GM12878 (cell line): ENCODE results near the gene PIEZO2. TPM values are rescaled to one million over a fixed set of nuclear protein-coding genes. Genes with fewer than 3 reads are reported as not detected.

ENCODE experiments used
- ASH2L ChIP-seq: fragments of 300-600, 200-600 bp; sonication (generic); IDR thresholded peaks from 2 replicates; pipeline ENCODE4 v1.6.1; 2017; ENCODE audit warnings: low read depth, mild to moderate bottlenecking, borderline replicate concordance
- ATF7 ChIP-seq: fragments of 450-650 bp; IDR thresholded peaks from 2 replicates; pipeline ENCODE4 v1.6.1; 2016; ENCODE audit warnings: low read depth, mild to moderate bottlenecking
- CBX5 ChIP-seq: sonication (generic); IDR thresholded peaks from 2 replicates; pipeline ENCODE4 v1.6.1; 2016; ENCODE audit warnings: low read depth, moderate library complexity, mild to moderate bottlenecking, inconsistent platforms
- CREB1 ChIP-seq: IDR thresholded peaks from 2 replicates; pipeline ENCODE4 v1.6.1; 2012; ENCODE audit warnings: low read depth, mild to moderate bottlenecking, inconsistent platforms
- ESRRA ChIP-seq: IDR thresholded peaks from 2 replicates; pipeline ENCODE4 v1.6.1; 2012; ENCODE audit warnings: mild to moderate bottlenecking, low read length, improper control_type of control experiment
- HDAC2 ChIP-seq: fragments of 200-600 bp; sonication (generic); IDR thresholded peaks from 2 replicates; pipeline ENCODE4 v1.6.1; 2017
- IKZF1 ChIP-seq: fragments of 450-650 bp; conservative IDR thresholded peaks from 2 replicates; pipeline ENCODE4 v1.6.1; 2017; ENCODE audit warnings: antibody characterized with exemption, mild to moderate bottlenecking
- IRF4 ChIP-seq: IDR thresholded peaks from 2 replicates; pipeline ENCODE4 v1.6.1; 2011; ENCODE audit warnings: low read depth, low read length
- KDM1A ChIP-seq: fragments of 200-600 bp; sonication (generic); IDR thresholded peaks from 2 replicates; pipeline ENCODE4 v1.6.1; 2016; ENCODE audit warnings: borderline replicate concordance
- MYC ChIP-seq: IDR thresholded peaks from 2 replicates; pipeline ENCODE4 v1.6.1; 2011; ENCODE audit warnings: mild to moderate bottlenecking, low read length, moderate library complexity, inconsistent platforms; ENCODE audit not compliant: insufficient read depth, insufficient replicate concordance, insufficient read length, severe bottlenecking
- NFXL1 ChIP-seq: fragments of 450-650 bp; IDR thresholded peaks from 2 replicates; pipeline ENCODE4 v1.6.1; 2017; ENCODE audit warnings: antibody characterized with exemption, mild to moderate bottlenecking, borderline replicate concordance
- NFYB ChIP-seq: IDR thresholded peaks from 2 replicates; pipeline ENCODE4 v1.6.1; 2011; ENCODE audit warnings: low read depth, mild to moderate bottlenecking, low read length, improper control_type of control experiment, moderate library complexity; ENCODE audit not compliant: insufficient read depth
- RAD51 ChIP-seq: fragments of 450-650 bp; IDR thresholded peaks from 2 replicates; pipeline ENCODE4 v1.6.1; 2016; ENCODE audit warnings: moderate library complexity, mild to moderate bottlenecking, inconsistent platforms
- RELA ChIP-seq: fragments of 450-650 bp; IDR thresholded peaks from 2 replicates; pipeline ENCODE4 v1.8.0; 2014; ENCODE audit warnings: borderline replicate concordance; ENCODE audit not compliant: partially characterized antibody
- SMARCA5 ChIP-seq: fragments of 450-650 bp; IDR thresholded peaks from 2 replicates; pipeline ENCODE4 v1.6.1; 2017; ENCODE audit warnings: mild to moderate bottlenecking
- SPI1 ChIP-seq: IDR thresholded peaks from 2 replicates; pipeline ENCODE4 v1.6.1; 2011; ENCODE audit warnings: low read depth, mild to moderate bottlenecking, low read length, moderate library complexity, borderline replicate concordance; ENCODE audit not compliant: insufficient read depth
- TAF1 ChIP-seq: IDR thresholded peaks from 2 replicates; pipeline ENCODE4 v1.6.1; 2011; ENCODE audit warnings: mild to moderate bottlenecking, low read depth, low read length, borderline replicate concordance
- TARDBP ChIP-seq: IDR thresholded peaks from 2 replicates; pipeline ENCODE4 v1.6.1; 2016; ENCODE audit warnings: borderline replicate concordance
- TCF12 ChIP-seq: IDR thresholded peaks from 2 replicates; pipeline ENCODE4 v1.6.1; 2011; ENCODE audit warnings: low read depth, mild to moderate bottlenecking, low read length
- TCF3 ChIP-seq: IDR thresholded peaks from 2 replicates; pipeline ENCODE4 v1.6.1; 2012; ENCODE audit warnings: low read depth, mild to moderate bottlenecking, low read length, borderline replicate concordance; ENCODE audit not compliant: insufficient read depth
- TCF7 ChIP-seq: IDR thresholded peaks from 2 replicates; pipeline ENCODE4 v1.6.1; 2014; ENCODE audit warnings: antibody characterized with exemption, borderline replicate concordance
- WRNIP1 ChIP-seq: IDR thresholded peaks from 2 replicates; pipeline ENCODE4 v1.6.1; 2011; ENCODE audit warnings: low read depth, low read length, improper control_type of control experiment, borderline replicate concordance
- YY1 ChIP-seq: IDR thresholded peaks from 2 replicates; pipeline ENCODE4 v1.6.1; 2011; ENCODE audit warnings: low read depth, mild to moderate bottlenecking, low read length
- polyA plus RNA-seq, 11 experiments: library from polyadenylated mRNA; depleted of rRNA in 4 of 11; unstranded in 6 of 11; stranded (reverse) in 5 of 11; fragments of >200 nt; fragmentation: Nextera tagmentation in 4 of 11; fragmentation: Illumina TruSeq in 1 of 11; extraction: Ambion mirVana in 4 of 11; extraction: Trizol in 1 of 11; gene quantifications; 1 replicate in 1 of 11; 2 replicates in 10 of 11; pipeline versions ENCODE4 v1.2.1 to v1.2.3, GENCODE V29; 2011 to 2016; ENCODE audit warnings: inconsistent platforms in 2 of 11, missing spikeins in 2 of 11, low read depth in 1 of 11
- total RNA-seq, 4 experiments: library from RNA; depleted of rRNA in 3 of 4; stranded (reverse); fragments of >200 nt in 3 of 4; fragmentation: Illumina TruSeq in 1 of 4; extraction: Trizol in 1 of 4; gene quantifications; 2 replicates each; pipeline versions ENCODE4 v1.2.1 to v1.2.3, GENCODE V29; 2013 to 2021
- TF ChIP-seq, protein P1 (sequence below): fragments of 450-650 bp; IDR thresholded peaks from 2 replicates; pipeline ENCODE4 v1.6.1; 2018; ENCODE audit warnings: borderline replicate concordance, mild to moderate bottlenecking; ENCODE audit not compliant: partially characterized antibody
- TF ChIP-seq, protein P2 (sequence below): IDR thresholded peaks from 2 replicates; pipeline ENCODE4 v1.6.1; 2011; ENCODE audit warnings: borderline replicate concordance, low read depth, mild to moderate bottlenecking, moderate library complexity, low read length; ENCODE audit not compliant: insufficient read depth, poor library complexity, severe bottlenecking
- TF ChIP-seq, protein P3 (sequence below): IDR thresholded peaks from 2 replicates; pipeline ENCODE4 v1.6.1; 2012; ENCODE audit warnings: low read depth, low read length, improper control_type of control experiment

PIEZO2 gene
- total and polyA plus RNA-seq, 10 of the 15 experiments (the other 5 are each of a cell fraction or from before 2014, with no cell fraction given), result 6.7 to 42.3 (median 27.4) TPM

DNA sequence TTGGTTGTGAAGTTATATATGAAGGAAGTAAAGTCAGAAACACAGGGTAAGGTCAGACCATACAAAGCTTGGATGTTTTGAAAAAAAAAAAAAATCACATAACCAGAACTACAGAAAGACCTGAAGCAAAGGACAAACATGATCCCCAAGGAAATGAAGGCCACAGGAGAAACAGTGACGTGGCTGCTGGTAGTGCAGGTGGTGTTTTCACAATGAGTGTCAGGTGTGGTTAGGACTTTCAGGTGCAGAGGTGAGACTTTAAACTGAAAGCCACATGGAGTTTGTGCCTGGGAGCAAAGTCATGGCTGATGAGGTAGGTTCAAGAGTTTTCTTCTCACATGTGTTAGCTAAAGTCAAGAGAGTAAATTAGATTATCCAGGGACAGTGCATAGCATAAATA, 270.7 kb downstream of the PIEZO2 start (continued):
- TF ChIP-seq CBX5 (peak; percentile 77; the same call in 1 of the 2 replicates), ATF7 (peak; percentile 86), HDAC2 (no peak), SPI1 (no peak), NFXL1 (no peak), TCF12 (peak; percentile 99), TCF7 (no peak), RAD51 (no peak), RELA (no peak), TARDBP (peak; percentile 75; the same call in 1 of the 2 replicates), NFYB (no peak), TAF1 (no peak), KDM1A (no peak), IKZF1 (peak; percentile 88), ASH2L (no peak), WRNIP1 (no peak), TCF3 (peak; percentile 100), MYC (no peak), CREB1 (peak; percentile 83), ESRRA (no peak), IRF4 (peak; percentile 96), SMARCA5 (no peak), YY1 (peak; percentile 74)
- TF ChIP-seq, protein P1, sequence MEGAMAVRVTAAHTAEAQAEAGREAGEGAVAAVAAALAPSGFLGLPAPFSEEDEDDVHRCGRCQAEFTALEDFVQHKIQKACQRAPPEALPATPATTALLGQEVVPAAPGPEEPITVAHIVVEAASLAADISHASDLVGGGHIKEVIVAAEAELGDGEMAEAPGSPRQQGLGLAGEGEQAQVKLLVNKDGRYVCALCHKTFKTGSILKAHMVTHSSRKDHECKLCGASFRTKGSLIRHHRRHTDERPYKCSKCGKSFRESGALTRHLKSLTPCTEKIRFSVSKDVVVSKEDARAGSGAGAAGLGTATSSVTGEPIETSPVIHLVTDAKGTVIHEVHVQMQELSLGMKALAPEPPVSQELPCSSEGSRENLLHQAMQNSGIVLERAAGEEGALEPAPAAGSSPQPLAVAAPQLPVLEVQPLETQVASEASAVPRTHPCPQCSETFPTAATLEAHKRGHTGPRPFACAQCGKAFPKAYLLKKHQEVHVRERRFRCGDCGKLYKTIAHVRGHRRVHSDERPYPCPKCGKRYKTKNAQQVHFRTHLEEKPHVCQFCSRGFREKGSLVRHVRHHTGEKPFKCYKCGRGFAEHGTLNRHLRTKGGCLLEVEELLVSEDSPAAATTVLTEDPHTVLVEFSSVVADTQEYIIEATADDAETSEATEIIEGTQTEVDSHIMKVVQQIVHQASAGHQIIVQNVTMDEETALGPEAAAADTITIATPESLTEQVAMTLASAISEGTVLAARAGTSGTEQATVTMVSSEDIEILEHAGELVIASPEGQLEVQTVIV, result no peak
- TF ChIP-seq, protein P2, sequence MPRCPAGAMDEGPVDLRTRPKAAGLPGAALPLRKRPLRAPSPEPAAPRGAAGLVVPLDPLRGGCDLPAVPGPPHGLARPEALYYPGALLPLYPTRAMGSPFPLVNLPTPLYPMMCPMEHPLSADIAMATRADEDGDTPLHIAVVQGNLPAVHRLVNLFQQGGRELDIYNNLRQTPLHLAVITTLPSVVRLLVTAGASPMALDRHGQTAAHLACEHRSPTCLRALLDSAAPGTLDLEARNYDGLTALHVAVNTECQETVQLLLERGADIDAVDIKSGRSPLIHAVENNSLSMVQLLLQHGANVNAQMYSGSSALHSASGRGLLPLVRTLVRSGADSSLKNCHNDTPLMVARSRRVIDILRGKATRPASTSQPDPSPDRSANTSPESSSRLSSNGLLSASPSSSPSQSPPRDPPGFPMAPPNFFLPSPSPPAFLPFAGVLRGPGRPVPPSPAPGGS, result peak; percentile 97
- TF ChIP-seq, protein P3, sequence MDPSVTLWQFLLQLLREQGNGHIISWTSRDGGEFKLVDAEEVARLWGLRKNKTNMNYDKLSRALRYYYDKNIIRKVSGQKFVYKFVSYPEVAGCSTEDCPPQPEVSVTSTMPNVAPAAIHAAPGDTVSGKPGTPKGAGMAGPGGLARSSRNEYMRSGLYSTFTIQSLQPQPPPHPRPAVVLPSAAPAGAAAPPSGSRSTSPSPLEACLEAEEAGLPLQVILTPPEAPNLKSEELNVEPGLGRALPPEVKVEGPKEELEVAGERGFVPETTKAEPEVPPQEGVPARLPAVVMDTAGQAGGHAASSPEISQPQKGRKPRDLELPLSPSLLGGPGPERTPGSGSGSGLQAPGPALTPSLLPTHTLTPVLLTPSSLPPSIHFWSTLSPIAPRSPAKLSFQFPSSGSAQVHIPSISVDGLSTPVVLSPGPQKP, result no peak
